ENCODE measurements around the gene OTOA. TPM values are rescaled to one million over a fixed set of nuclear protein-coding genes. Genes with fewer than 3 reads are reported as not detected.

OTOA gene
- total RNA-seq, 1 experiment from 2014 or later: 0.11 TPM

DNA sequence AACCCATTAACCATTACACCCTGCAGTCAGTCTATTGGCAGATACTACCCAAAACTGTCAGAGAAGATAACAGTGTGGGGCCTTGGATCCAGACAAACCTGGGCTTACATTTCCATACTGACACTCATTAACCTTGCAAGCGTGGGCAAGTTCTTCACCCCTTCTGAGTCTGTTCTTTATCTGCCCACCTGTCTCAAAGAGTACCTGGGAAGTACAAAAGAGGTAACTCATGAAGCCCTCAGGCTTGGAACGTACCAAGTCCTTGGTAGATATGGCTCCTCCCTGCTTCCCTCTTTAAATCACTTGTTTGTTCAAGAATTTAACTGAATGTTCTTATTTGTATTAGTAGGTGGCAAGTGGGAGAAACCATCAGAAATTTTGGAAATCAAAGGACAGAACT is 8.9 kb upstream of the OTOA start:
- Mint-ChIP-seq H3K36me3 (ENCODE audit: insufficient read depth in 1 of 3, low read depth in 3 of 3) (peaks cover 2 to 7% (median 4%) of the 10 kb centered on the region in 3 experiments; a peak in 4 of 7 replicates), H3K9me3 (no peaks in the 10 kb centered on the region), H3K4me1 (peaks cover 2 to 9% of the 10 kb centered on the region in 2 experiments; a peak in 1 of 4 replicates), H3K27me3 (ENCODE audit: low read depth) (no peaks in the 10 kb centered on the region; the same call in 1 of the 2 replicates), H3K27ac (no peak overlapping the region), H3K4me3 (no peak overlapping the region)
- Histone ChIP-seq H3K23me2 (ENCODE audit: insufficient read length, low read depth, low read length, poor library complexity, severe bottlenecking) (no peaks in the 10 kb centered on the region), H3T11ph (ENCODE audit: low read length) (no peak overlapping the region), H3K9me3 (ENCODE audit: control insufficient read depth, low read depth, low read length) (no peaks in the 10 kb centered on the region), H3K4ac (ENCODE audit: low read depth, low read length) (no peak overlapping the region), H3K27me3 (ENCODE audit: insufficient read depth, low read length) (no peaks in the 10 kb centered on the region), H4K8ac (replicated peaks; ENCODE audit: insufficient read length, low read depth, low read length) (no peak overlapping the region), H4K20me1 (ENCODE audit: control insufficient read depth, insufficient read depth, insufficient read length) (no peaks in the 10 kb centered on the region), H3K79me2 (ENCODE audit: insufficient read depth, low read length) (no peaks in the 10 kb centered on the region), H2BK20ac (ENCODE audit: low read depth, low read length, poor library complexity, severe bottlenecking) (no peak overlapping the region), H3K56ac (ENCODE audit: insufficient read length, low read depth, low read length) (no peak overlapping the region), H2BK5ac (ENCODE audit: insufficient read length, low read length) (no peak overlapping the region), H3K4me1 (ENCODE audit: insufficient read depth, low read length) (peaks cover 2% of the 10 kb centered on the region; the same call in 1 of the 2 replicates), H2BK120ac (ENCODE audit: low read depth, low read length, poor library complexity, severe bottlenecking) (no peak overlapping the region), H3K18ac (ENCODE audit: insufficient read length, low read depth, low read length) (no peak overlapping the region), H3K79me1 (ENCODE audit: insufficient read depth, low read depth, low read length, poor library complexity, severe bottlenecking) (no peaks in the 10 kb centered on the region), H3K23ac (ENCODE audit: insufficient read length, low read depth, low read length) (no peak overlapping the region), H4K5ac (ENCODE audit: insufficient read length, low read depth, low read length) (no peak overlapping the region), H4K91ac (ENCODE audit: insufficient read length, low read depth, low read length) (no peak overlapping the region), H3K9ac (ENCODE audit: extremely low read depth, insufficient read length, low read length) (no peak overlapping the region), H3K4me2 (ENCODE audit: insufficient read depth, insufficient read length, low read length) (no peak overlapping the region), H2AK5ac (ENCODE audit: insufficient read length, low read length) (no peak overlapping the region), H2AFZ (ENCODE audit: low read length) (no peak overlapping the region), H3K27ac (ENCODE audit: insufficient read length, low read depth, low read length) (no peak overlapping the region), H2BK12ac (ENCODE audit: insufficient read length, low read depth, low read length) (no peak overlapping the region), H2BK15ac (ENCODE audit: low read depth, low read length) (no peak overlapping the region), H3K14ac (ENCODE audit: insufficient read depth, low read length) (no peak overlapping the region)
- TF ChIP-seq, protein P1, sequence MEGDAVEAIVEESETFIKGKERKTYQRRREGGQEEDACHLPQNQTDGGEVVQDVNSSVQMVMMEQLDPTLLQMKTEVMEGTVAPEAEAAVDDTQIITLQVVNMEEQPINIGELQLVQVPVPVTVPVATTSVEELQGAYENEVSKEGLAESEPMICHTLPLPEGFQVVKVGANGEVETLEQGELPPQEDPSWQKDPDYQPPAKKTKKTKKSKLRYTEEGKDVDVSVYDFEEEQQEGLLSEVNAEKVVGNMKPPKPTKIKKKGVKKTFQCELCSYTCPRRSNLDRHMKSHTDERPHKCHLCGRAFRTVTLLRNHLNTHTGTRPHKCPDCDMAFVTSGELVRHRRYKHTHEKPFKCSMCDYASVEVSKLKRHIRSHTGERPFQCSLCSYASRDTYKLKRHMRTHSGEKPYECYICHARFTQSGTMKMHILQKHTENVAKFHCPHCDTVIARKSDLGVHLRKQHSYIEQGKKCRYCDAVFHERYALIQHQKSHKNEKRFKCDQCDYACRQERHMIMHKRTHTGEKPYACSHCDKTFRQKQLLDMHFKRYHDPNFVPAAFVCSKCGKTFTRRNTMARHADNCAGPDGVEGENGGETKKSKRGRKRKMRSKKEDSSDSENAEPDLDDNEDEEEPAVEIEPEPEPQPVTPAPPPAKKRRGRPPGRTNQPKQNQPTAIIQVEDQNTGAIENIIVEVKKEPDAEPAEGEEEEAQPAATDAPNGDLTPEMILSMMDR (conservative IDR thresholded peaks at IDR 0.05): no peak
- WGBS (ENCODE audit: extremely low coverage, insufficient read length, low lambda C conversion rate): no CpG with 5 or more reads among the region's 2 CpGs
- no peak for DNase-seq

Measured in H9 (cell line).